Endothelial cell (in vitro differentiated cells): Measurements from ENCODE around the gene CDC27. TPM values are rescaled to one million over a fixed set of nuclear protein-coding genes. Genes with fewer than 3 reads are reported as not detected.
A peak's percentile ranks its signal among the peaks of the same experiment; 100 is the strongest.
"Not testable (repeated sequence)": the region's sequence is repeated elsewhere in the genome, so short reads cannot be mapped to it uniquely, and the experiment has no call there.

Source experiments
- DNase-seq: peaks from one replicate; pipeline ENCODE4 v3.0.0; 2021; ENCODE audit warnings: low spot score
- H3K27ac Mint-ChIP-seq: one replicate; pipeline ENCODE4 v1.8.0; 2021; ENCODE audit warnings: mixed read lengths, inconsistent platforms; ENCODE audit not compliant: unreplicated experiment
- H3K27me3 Mint-ChIP-seq: one replicate; pipeline ENCODE4 v1.8.0; 2021; ENCODE audit warnings: mild to moderate bottlenecking, moderate library complexity, mixed read lengths, inconsistent platforms; ENCODE audit not compliant: unreplicated experiment
- H3K36me3 Mint-ChIP-seq: one replicate; pipeline ENCODE4 v1.8.0; 2021; ENCODE audit warnings: mild to moderate bottlenecking, low read depth, mixed read lengths, inconsistent platforms; ENCODE audit not compliant: unreplicated experiment
- H3K4me1 Mint-ChIP-seq: one replicate; pipeline ENCODE4 v1.8.0; 2021; ENCODE audit warnings: mild to moderate bottlenecking, mixed read lengths, inconsistent platforms; ENCODE audit not compliant: unreplicated experiment
- H3K4me3 Mint-ChIP-seq: one replicate; pipeline ENCODE4 v1.8.0; 2021; ENCODE audit warnings: mild to moderate bottlenecking, mixed read lengths, inconsistent platforms; ENCODE audit not compliant: unreplicated experiment
- H3K9me3 Mint-ChIP-seq: one replicate; pipeline ENCODE4 v1.8.0; 2021; ENCODE audit warnings: mixed read lengths, inconsistent platforms; ENCODE audit not compliant: unreplicated experiment
- total RNA-seq: library from RNA; stranded (reverse); fragmentation: NEBNext Ultra II Directional; extraction: Animal tissue kit (Norgen Biotek cat#: 25700); gene quantifications from one replicate; pipeline ENCODE4 v1.2.1, GENCODE V29; 2021; ENCODE audit not compliant: unreplicated experiment
- TF ChIP-seq, protein P1 (sequence below): fragments of 200-600 bp; sonication (generic); IDR thresholded peaks from one replicate; pipeline ENCODE4 v1.5.0; 2021; ENCODE audit warnings: antibody characterized with exemption; ENCODE audit not compliant: unreplicated experiment

The CDC27 gene
- total RNA-seq, 1 donor from 2014 or later = 108 TPM

GRCh38 chr17:47162013-47162622, 27.0 kb downstream of the CDC27 start:
- DNase-seq = no peak
- H3K36me3 Mint-ChIP-seq = peaks cover 12% of the 10 kb centered on the region
- H3K4me3 Mint-ChIP-seq = no peak overlapping the region
- H3K4me1 Mint-ChIP-seq = peaks cover 4% of the 10 kb centered on the region
- TF ChIP-seq, protein P1, sequence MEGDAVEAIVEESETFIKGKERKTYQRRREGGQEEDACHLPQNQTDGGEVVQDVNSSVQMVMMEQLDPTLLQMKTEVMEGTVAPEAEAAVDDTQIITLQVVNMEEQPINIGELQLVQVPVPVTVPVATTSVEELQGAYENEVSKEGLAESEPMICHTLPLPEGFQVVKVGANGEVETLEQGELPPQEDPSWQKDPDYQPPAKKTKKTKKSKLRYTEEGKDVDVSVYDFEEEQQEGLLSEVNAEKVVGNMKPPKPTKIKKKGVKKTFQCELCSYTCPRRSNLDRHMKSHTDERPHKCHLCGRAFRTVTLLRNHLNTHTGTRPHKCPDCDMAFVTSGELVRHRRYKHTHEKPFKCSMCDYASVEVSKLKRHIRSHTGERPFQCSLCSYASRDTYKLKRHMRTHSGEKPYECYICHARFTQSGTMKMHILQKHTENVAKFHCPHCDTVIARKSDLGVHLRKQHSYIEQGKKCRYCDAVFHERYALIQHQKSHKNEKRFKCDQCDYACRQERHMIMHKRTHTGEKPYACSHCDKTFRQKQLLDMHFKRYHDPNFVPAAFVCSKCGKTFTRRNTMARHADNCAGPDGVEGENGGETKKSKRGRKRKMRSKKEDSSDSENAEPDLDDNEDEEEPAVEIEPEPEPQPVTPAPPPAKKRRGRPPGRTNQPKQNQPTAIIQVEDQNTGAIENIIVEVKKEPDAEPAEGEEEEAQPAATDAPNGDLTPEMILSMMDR = no peak
- no peaks in the 10 kb centered on the region for H3K9me3 Mint-ChIP-seq
- peaks cover 2% of the 10 kb centered on the region for H3K27me3 Mint-ChIP-seq
- peak overlapping the region; percentile 15 for H3K27ac Mint-ChIP-seq

GRCh38 chr17:47159315-47159714, 29.8 kb downstream of the CDC27 start:
- Mint-ChIP-seq H3K36me3 (peaks cover 21% of the 10 kb centered on the region), H3K27ac (no peak overlapping the region), H3K9me3 (no peaks in the 10 kb centered on the region), H3K27me3 (peaks cover 2% of the 10 kb centered on the region), H3K4me3 (no peak overlapping the region), H3K4me1 (peaks cover 4% of the 10 kb centered on the region)
- TF ChIP-seq, protein P1 = no peak
- no peak for DNase-seq

DNA sequence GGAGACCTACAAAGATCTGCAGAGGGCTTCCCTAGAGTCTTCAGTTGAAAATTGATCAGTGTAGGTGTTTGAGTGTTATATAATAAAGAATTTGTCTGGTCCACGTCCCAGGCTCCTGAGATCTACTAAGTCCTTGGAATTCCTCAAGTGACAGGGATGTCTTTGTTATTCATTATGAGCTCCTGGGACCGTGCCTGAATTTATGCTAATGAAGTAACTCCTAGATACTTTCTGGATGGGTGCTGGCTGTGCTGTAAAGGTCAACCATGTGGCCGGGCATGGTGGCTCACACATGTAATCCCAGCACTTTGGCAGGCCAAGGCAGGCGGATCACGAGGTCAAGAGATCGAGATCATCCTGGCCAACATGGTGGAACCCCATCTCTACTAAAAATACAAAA, 43.7 kb downstream of the CDC27 start:
- Mint-ChIP-seq H3K4me1 (no peaks in the 10 kb centered on the region), H3K27me3 (peaks cover 3% of the 10 kb centered on the region), H3K27ac (no peak overlapping the region), H3K36me3 (peaks cover 20% of the 10 kb centered on the region), H3K4me3 (no peak overlapping the region), H3K9me3 (no peaks in the 10 kb centered on the region)
- DNase-seq = no peak
- TF ChIP-seq, protein P1 = no peak

GRCh38 chr17:47135235-47135634, 53.9 kb downstream of the CDC27 start:
- H3K4me1 Mint-ChIP-seq = no peaks in the 10 kb centered on the region
- H3K27me3 Mint-ChIP-seq = no peaks in the 10 kb centered on the region
- peaks cover 20% of the 10 kb centered on the region for H3K36me3 Mint-ChIP-seq
- TF ChIP-seq, protein P1 = no peak
- DNase-seq = no peak
- no peak overlapping the region for H3K27ac Mint-ChIP-seq
- no peaks in the 10 kb centered on the region for H3K9me3 Mint-ChIP-seq
- no peak overlapping the region for H3K4me3 Mint-ChIP-seq

DNA sequence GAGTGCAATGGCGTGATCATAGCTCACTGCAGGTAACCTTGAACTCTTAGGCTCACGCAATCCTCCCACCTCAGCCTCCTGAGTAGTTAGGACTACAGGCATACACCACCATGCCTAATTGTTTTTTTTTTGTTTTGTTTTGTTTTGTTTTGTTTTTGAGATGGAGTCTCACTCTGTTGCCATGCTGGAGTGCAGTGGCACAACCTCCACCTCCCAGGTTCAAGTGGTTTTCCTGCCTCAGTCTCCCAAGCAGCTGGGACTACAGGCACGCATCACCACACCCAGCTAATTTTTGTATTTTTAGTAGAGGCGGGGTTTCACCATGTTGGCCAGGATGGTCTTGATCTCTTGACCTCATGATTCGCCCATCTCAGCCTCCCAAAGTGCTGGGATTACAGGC, 54.7 kb downstream of the CDC27 start:
- H3K36me3 Mint-ChIP-seq = peaks cover 20% of the 10 kb centered on the region
- not testable (repeated sequence) for H3K4me3 Mint-ChIP-seq, H3K27me3 Mint-ChIP-seq, H3K4me1 Mint-ChIP-seq, DNase-seq, H3K9me3 Mint-ChIP-seq, H3K27ac Mint-ChIP-seq
